Esophagus muscularis mucosa (tissue), 4 donors: ENCODE results near the gene EGFL8.
A peak's percentile ranks its signal among the peaks of the same experiment; 100 is the strongest.

Experiments
- CTCF ChIP-seq, 3 experiments: fragments of 200-600 bp in 2 of 3; fragments of 450-650 bp in 1 of 3; sonication (generic) in 2 of 3; IDR thresholded peaks; one replicate each; pipeline ENCODE4 v1.5.1; 2017 to 2019; ENCODE audit warnings: antibody characterized with exemption in 3 of 3, mild to moderate bottlenecking in 2 of 3, moderate library complexity in 1 of 3
- EP300 ChIP-seq: sonication (generic); formaldehyde crosslinking; IDR thresholded peaks from one replicate; pipeline ENCODE4 v1.6.1; 2017; ENCODE audit warnings: antibody characterized with exemption
- POLR2A ChIP-seq: fragments of 450-650 bp; IDR thresholded peaks from one replicate; pipeline ENCODE4 v1.6.1; 2017; ENCODE audit warnings: antibody characterized with exemption, moderate library complexity, mild to moderate bottlenecking, low read depth
- POLR2AphosphoS5 ChIP-seq, 2 donors: sonication (generic); formaldehyde crosslinking; IDR thresholded peaks; one replicate each; pipeline ENCODE4 v1.6.1; 2017; ENCODE audit warnings: antibody characterized with exemption in 2 of 2

GRCh38 chr6:32177183-32177787 is 12.9 kb downstream of the EGFL8 start:
- TF ChIP-seq CTCF (IDR thresholded peaks at IDR 0.05) (no peak), POLR2A (no peak), EP300 (no peak), POLR2AphosphoS5 (IDR thresholded peaks at IDR 0.05) (peak in 1 of 2 donors; percentile 75)
